Breast epithelium (tissue), 4 donors: ENCODE measurements around the gene GGT7. TPM values are rescaled to one million over a fixed set of nuclear protein-coding genes. Genes with fewer than 3 reads are reported as not detected.
"Not testable (repeated sequence)": the region's sequence is repeated elsewhere in the genome, so short reads cannot be mapped to it uniquely, and the experiment has no call there.

ENCODE experiments used
- DNase-seq, 2 donors: peaks; one replicate each; pipeline ENCODE4 v3.0.0-alpha.2; 2019; ENCODE audit warnings: low spot score in 2 of 2
- H3K27ac ChIP-seq, 2 donors: fragments of 200-600 bp; sonication (generic) in 1 of 2; one replicate each; pipeline ENCODE4 v1.5.1; 2016 to 2019; ENCODE audit warnings: mild to moderate bottlenecking in 1 of 2
- H3K27me3 ChIP-seq, 2 donors: fragments of 200-600 bp; sonication (generic) in 1 of 2; one replicate each; pipeline versions ENCODE4 v1.5.1 to v1.6.0; 2017 to 2019; ENCODE audit warnings: control low read depth in 1 of 2, mild to moderate bottlenecking in 1 of 2
- H3K36me3 ChIP-seq: fragments of 200-600 bp; one replicate; pipeline ENCODE4 v1.5.1; 2019
- H3K4me1 ChIP-seq, 2 donors: fragments of 200-600 bp; sonication (generic); one replicate each; pipeline ENCODE4 v1.5.1; 2016 to 2019; ENCODE audit warnings: control low read depth in 1 of 2
- H3K4me3 ChIP-seq, 3 donors: fragments of 200-600 bp; sonication (generic); 1 replicate in 2 of 3; 2 replicates in 1 of 3; pipeline ENCODE4 v1.5.1; 2016 to 2019; ENCODE audit warnings: mild to moderate bottlenecking in 3 of 3, moderate library complexity in 2 of 3
- H3K9me3 ChIP-seq, 2 donors: fragments of 200-600 bp; sonication (generic) in 1 of 2; one replicate each; pipeline ENCODE4 v1.5.1; 2016 to 2019; ENCODE audit warnings: control low read depth in 1 of 2
- POLR2A ChIP-seq: fragments of 450-650 bp; IDR thresholded peaks from one replicate; pipeline ENCODE4 v1.6.1; 2016; ENCODE audit warnings: antibody characterized with exemption, mild to moderate bottlenecking, moderate library complexity
- POLR2AphosphoS5 ChIP-seq, 3 donors: sonication (generic); formaldehyde crosslinking; IDR thresholded peaks; one replicate each; pipeline ENCODE4 v1.6.1; 2017; ENCODE audit warnings: antibody characterized with exemption in 3 of 3
- intact Hi-C: fragments of 100-400 bp; cut with DNase I; formaldehyde crosslinking; loops from one replicate; pipeline ENCODE4 v1.15.1; 2023; ENCODE audit warnings: low total_unique reads
- total RNA-seq, 3 donors: library from RNA; depleted of rRNA; stranded (reverse); fragments of >200 nt; gene quantifications; one replicate each; pipeline ENCODE4 v1.1.0, GENCODE V29; 2016
- TF ChIP-seq, protein P1 (sequence below), 3 donors: fragments of 450-650 bp; IDR thresholded peaks; one replicate each; pipeline ENCODE4 v1.5.1; 2016 to 2017; ENCODE audit warnings: antibody characterized with exemption in 3 of 3, mild to moderate bottlenecking in 3 of 3, moderate library complexity in 3 of 3

GGT7 gene
- total RNA-seq, 3 donors from 2014 or later: 13.1 to 21.8 (median 16.4) TPM

DNA sequence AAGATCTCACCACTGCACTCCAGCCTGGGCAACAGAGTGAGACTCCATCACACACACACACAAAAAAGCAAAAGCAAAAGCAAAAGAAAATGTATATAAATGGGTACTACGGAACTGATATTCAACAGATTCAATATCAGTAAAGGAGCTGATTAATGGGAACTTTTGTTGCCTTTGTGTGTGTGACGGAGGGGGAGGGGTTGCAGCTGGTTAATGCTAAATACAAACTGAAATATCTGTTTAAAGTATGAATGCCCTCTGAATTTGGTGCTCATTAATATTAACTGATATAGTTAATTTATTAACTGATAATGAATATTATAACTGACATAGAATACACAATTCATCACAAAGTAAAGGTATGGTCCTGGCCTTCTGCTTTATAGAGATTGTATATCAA, 55.6 kb downstream of the GGT7 start:
- Histone ChIP-seq H3K9me3 (no peaks in the 10 kb centered on the region), H3K27me3 (no peaks in the 10 kb centered on the region), H3K27ac (no peak overlapping the region), H3K4me3 (no peak overlapping the region), H3K4me1 (no peaks in the 10 kb centered on the region), H3K36me3 (no peaks in the 10 kb centered on the region)
- DNase-seq: no peak
- TF ChIP-seq POLR2A: no peak
- TF ChIP-seq, protein P1, sequence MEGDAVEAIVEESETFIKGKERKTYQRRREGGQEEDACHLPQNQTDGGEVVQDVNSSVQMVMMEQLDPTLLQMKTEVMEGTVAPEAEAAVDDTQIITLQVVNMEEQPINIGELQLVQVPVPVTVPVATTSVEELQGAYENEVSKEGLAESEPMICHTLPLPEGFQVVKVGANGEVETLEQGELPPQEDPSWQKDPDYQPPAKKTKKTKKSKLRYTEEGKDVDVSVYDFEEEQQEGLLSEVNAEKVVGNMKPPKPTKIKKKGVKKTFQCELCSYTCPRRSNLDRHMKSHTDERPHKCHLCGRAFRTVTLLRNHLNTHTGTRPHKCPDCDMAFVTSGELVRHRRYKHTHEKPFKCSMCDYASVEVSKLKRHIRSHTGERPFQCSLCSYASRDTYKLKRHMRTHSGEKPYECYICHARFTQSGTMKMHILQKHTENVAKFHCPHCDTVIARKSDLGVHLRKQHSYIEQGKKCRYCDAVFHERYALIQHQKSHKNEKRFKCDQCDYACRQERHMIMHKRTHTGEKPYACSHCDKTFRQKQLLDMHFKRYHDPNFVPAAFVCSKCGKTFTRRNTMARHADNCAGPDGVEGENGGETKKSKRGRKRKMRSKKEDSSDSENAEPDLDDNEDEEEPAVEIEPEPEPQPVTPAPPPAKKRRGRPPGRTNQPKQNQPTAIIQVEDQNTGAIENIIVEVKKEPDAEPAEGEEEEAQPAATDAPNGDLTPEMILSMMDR (IDR thresholded peaks at IDR 0.05): no peak
- no peak for TF ChIP-seq POLR2AphosphoS5 (IDR thresholded peaks at IDR 0.05)
- intact Hi-C loops: no loop called here

DNA sequence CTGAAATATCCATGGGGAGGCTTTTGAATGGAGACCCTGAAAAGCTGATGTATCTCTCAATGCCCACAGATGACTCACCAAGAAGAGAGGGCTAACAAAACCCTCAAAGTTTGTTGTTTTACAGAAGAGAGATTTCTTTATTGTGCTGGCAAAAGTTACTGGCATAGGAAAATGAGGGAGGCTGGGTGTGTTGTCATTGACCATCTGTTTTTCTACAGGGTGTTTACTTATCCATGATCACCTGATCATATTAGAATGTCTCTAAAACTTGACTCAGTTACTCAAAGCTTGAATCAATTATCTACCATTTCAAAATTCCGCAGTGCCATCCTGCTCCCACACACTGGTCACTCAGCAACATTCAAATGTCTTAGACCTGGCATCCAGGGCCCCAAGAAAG, 57.0 kb downstream of the GGT7 start:
- Histone ChIP-seq H3K4me1 (no peaks in the 10 kb centered on the region), H3K27ac (no peak overlapping the region), H3K4me3 (no peak overlapping the region), H3K27me3 (no peaks in the 10 kb centered on the region), H3K9me3 (no peaks in the 10 kb centered on the region), H3K36me3 (no peaks in the 10 kb centered on the region)
- TF ChIP-seq POLR2A (no peak), POLR2AphosphoS5 (IDR thresholded peaks at IDR 0.05) (no peak)
- TF ChIP-seq, protein P1 (IDR thresholded peaks at IDR 0.05): no peak
- intact Hi-C loops: no loop called here
- no peak for DNase-seq

DNA sequence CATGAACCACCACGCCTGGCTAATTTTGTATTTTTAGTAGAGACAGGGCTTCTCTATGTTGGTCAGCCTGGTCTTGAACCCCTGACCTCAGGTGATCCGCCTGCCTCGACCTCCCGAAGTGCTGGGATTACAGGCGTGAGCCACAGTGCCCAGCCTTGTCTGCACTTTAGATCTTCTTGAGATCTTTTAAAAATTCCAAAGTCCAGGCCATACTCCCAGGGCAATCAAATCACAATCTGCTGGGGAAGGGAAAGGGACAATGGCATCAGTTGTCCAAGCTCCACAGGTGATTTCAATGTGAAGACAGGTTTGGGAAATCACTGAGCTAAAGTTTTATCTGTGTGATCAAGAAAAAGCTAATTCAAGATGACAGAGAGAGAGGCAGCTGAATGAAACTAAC, 64.1 kb downstream of the GGT7 start:
- no peaks in the 10 kb centered on the region for H3K36me3 ChIP-seq
- H3K27me3 ChIP-seq: no peaks in the 10 kb centered on the region
- no peak overlapping the region for H3K27ac ChIP-seq
- intact Hi-C loops: no loop called here
- no peaks in the 10 kb centered on the region for H3K4me1 ChIP-seq
- H3K9me3 ChIP-seq: no peaks in the 10 kb centered on the region
- no peak overlapping the region for H3K4me3 ChIP-seq
- TF ChIP-seq, protein P1 (IDR thresholded peaks at IDR 0.05): no peak
- TF ChIP-seq POLR2AphosphoS5 (IDR thresholded peaks at IDR 0.05) (no peak), POLR2A (no peak)
- no peak for DNase-seq

DNA sequence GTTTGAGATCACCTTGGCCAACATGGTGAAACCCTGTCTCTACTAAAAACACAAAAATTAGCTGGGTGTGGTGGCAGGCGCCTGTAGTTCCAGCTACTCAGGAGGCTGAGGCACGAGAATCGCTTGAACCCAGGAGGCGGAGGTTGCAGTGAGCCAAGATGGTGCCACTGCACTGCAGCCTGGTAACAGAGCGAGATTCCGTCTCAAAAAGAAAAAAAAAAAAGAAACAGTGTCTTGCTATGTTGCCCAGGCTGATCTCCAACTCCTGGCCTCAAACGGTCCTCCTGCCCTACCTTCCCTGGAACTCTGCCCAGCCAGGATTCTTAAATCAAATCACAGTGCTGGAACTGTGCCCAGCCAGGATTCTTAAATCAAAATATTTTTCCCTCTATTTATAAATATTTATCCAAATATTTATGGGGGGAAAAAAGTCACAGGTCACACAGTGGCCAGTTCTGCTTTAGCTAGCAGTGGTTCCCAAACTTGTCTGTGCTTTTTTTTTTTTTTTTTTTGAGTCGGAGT, 64.7 kb downstream of the GGT7 start:
- intact Hi-C loops, DNase-seq, H3K27me3 ChIP-seq, H3K9me3 ChIP-seq, H3K27ac ChIP-seq, H3K36me3 ChIP-seq, H3K4me1 ChIP-seq, H3K4me3 ChIP-seq: not testable (repeated sequence)

DNA sequence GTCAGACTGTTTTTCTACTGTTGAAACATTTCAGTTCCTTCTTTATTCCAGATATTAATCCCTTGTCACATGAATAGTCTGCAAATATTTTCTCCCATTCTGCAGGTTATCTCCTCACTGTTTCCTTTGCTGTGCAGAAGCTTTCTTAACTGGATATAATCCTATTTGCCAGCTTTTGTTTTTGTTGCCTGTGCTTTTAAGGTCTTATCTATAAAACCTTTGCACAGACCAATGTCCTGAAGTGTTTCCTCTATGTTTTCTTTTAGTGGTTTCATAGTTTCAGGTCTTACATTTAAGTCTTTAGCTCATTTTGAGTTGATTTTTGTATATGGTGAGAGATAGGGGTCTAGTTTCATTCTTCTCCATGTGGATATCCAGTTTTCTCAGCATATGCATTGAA, 66.4 kb downstream of the GGT7 start:
- intact Hi-C loops: no loop called here
- H3K4me3 ChIP-seq: no peak overlapping the region
- H3K27ac ChIP-seq: no peak overlapping the region
- H3K4me1 ChIP-seq: no peaks in the 10 kb centered on the region
- no peaks in the 10 kb centered on the region for H3K36me3 ChIP-seq
- DNase-seq: no peak
- TF ChIP-seq, protein P1 (IDR thresholded peaks at IDR 0.05): no peak
- TF ChIP-seq POLR2A (no peak), POLR2AphosphoS5 (IDR thresholded peaks at IDR 0.05) (no peak)
- H3K9me3 ChIP-seq: no peaks in the 10 kb centered on the region
- no peaks in the 10 kb centered on the region for H3K27me3 ChIP-seq

DNA sequence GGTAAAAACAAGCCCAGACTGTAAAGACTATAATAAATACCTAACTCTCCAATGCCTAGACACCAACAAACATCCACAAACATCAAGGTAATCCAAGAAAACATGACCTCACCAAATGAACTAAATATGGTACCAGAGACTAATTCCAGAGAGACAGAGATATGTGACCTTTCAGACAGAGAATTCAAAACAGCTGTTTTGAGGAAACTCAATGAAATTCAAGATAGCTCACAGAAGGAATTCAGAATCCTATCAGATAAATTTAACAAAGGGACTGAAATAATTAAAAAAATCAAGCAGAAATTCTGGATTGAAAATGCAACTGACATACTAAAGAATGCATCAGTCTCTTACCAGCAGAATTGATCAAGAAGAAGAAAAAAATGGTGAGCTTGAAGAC, 73.8 kb downstream of the GGT7 start:
- intact Hi-C loops: no loop called here
- Histone ChIP-seq H3K27me3 (no peaks in the 10 kb centered on the region), H3K4me3 (no peak overlapping the region), H3K9me3 (peaks cover 0 to 4% of the 10 kb centered on the region in 2 donors), H3K4me1 (no peaks in the 10 kb centered on the region), H3K36me3 (no peaks in the 10 kb centered on the region), H3K27ac (no peak overlapping the region)
- TF ChIP-seq, protein P1 (IDR thresholded peaks at IDR 0.05): no peak
- TF ChIP-seq POLR2AphosphoS5 (IDR thresholded peaks at IDR 0.05): no peak
- no peak for TF ChIP-seq POLR2A
- DNase-seq: no peak
